ENCODE measurements around the gene LRMDA. TPM values are rescaled to one million over a fixed set of nuclear protein-coding genes. Genes with fewer than 3 reads are reported as not detected.

Gene LRMDA
- total RNA-seq, 2 experiments from 2014 or later: not detected

- Mint-ChIP-seq H3K4me3 (no peak overlapping the region), H3K27me3 (no peaks in the 10 kb centered on the region), H3K4me1 (ENCODE audit: low read depth) (no peaks in the 10 kb centered on the region), H3K27ac (no peak overlapping the region), H3K9me3 (no peaks in the 10 kb centered on the region), H3K36me3 (ENCODE audit: low read depth) (no peaks in the 10 kb centered on the region)
- ChIA-PET POLR2A (no interaction called here), CTCF (no interaction called here)
- H3K9me3 ChIP-seq (ENCODE audit: control insufficient read depth in 1 of 2, insufficient read depth in 1 of 2, low read length in 2 of 2): peaks cover 0 to 3% of the 10 kb centered on the region in 2 experiments
- no peak for TF ChIP-seq CTCF (IDR thresholded peaks at IDR 0.05)
- H3K4me1 ChIP-seq (ENCODE audit: insufficient read depth, low read length): no peaks in the 10 kb centered on the region
- ATAC-seq (ENCODE audit: poor library complexity) (no peak), DNase-seq (no peak)
- intact Hi-C loops (cut with DNase I, micrococcal nuclease): no loop called here
- no peaks in the 10 kb centered on the region for H3K36me3 ChIP-seq (ENCODE audit: insufficient read depth, low read length)
- no peak overlapping the region for H3K27ac ChIP-seq (ENCODE audit: low read depth in 1 of 2, low read length in 2 of 2)
- no peaks in the 10 kb centered on the region for H3K27me3 ChIP-seq (ENCODE audit: control insufficient read depth in 1 of 2, insufficient read depth in 2 of 2, low read length in 2 of 2)
- H3K4me3 ChIP-seq (ENCODE audit: low read length): no peak overlapping the region
These were observed 765.9 kb downstream of the LRMDA start for GRCh38 chr10:76197293-76197692.

GRCh38 chr10:76198287-76199035 is 767.0 kb downstream of the LRMDA start:
- Histone ChIP-seq H3K4me3 (ENCODE audit: low read length) (no peak overlapping the region), H3K4me1 (ENCODE audit: insufficient read depth, low read length) (no peaks in the 10 kb centered on the region), H3K36me3 (ENCODE audit: insufficient read depth, low read length) (no peaks in the 10 kb centered on the region), H3K27me3 (ENCODE audit: control insufficient read depth in 1 of 2, insufficient read depth in 2 of 2, low read length in 2 of 2) (no peaks in the 10 kb centered on the region), H3K27ac (ENCODE audit: low read depth in 1 of 2, low read length in 2 of 2) (no peak overlapping the region), H3K9me3 (ENCODE audit: control insufficient read depth in 1 of 2, insufficient read depth in 1 of 2, low read length in 2 of 2) (peaks cover 0 to 3% of the 10 kb centered on the region in 2 experiments)
- H3K4me1 Mint-ChIP-seq (ENCODE audit: low read depth): no peaks in the 10 kb centered on the region
- CTCF ChIA-PET: no interaction called here
- intact Hi-C loops (cut with DNase I, micrococcal nuclease): no loop called here
- no peaks in the 10 kb centered on the region for H3K36me3 Mint-ChIP-seq (ENCODE audit: low read depth)
- TF ChIP-seq CTCF (IDR thresholded peaks at IDR 0.05): no peak
- no peaks in the 10 kb centered on the region for H3K27me3 Mint-ChIP-seq
- H3K27ac Mint-ChIP-seq: no peak overlapping the region
- no peaks in the 10 kb centered on the region for H3K9me3 Mint-ChIP-seq
- no peak overlapping the region for H3K4me3 Mint-ChIP-seq
- DNase-seq (no peak), ATAC-seq (ENCODE audit: poor library complexity) (no peak)
- POLR2A ChIA-PET: no interaction called here

- Mint-ChIP-seq H3K4me1 (ENCODE audit: low read depth) (no peaks in the 10 kb centered on the region), H3K4me3 (no peak overlapping the region), H3K27me3 (no peaks in the 10 kb centered on the region), H3K36me3 (ENCODE audit: low read depth) (no peaks in the 10 kb centered on the region), H3K9me3 (no peaks in the 10 kb centered on the region), H3K27ac (no peak overlapping the region)
- ChIA-PET POLR2A (no interaction called here), CTCF (no interaction called here)
- Histone ChIP-seq H3K27me3 (ENCODE audit: control insufficient read depth in 1 of 2, insufficient read depth in 2 of 2, low read length in 2 of 2) (no peaks in the 10 kb centered on the region), H3K4me1 (ENCODE audit: insufficient read depth, low read length) (no peaks in the 10 kb centered on the region), H3K27ac (ENCODE audit: low read depth in 1 of 2, low read length in 2 of 2) (no peak overlapping the region), H3K4me3 (ENCODE audit: low read length) (no peak overlapping the region), H3K36me3 (ENCODE audit: insufficient read depth, low read length) (no peaks in the 10 kb centered on the region), H3K9me3 (ENCODE audit: control insufficient read depth in 1 of 2, insufficient read depth in 1 of 2, low read length in 2 of 2) (peaks cover 0 to 3% of the 10 kb centered on the region in 2 experiments)
- no peak for ATAC-seq (ENCODE audit: poor library complexity)
- intact Hi-C loops (cut with DNase I, micrococcal nuclease): no loop called here
- no peak for DNase-seq
- no peak for TF ChIP-seq CTCF (IDR thresholded peaks at IDR 0.05)
These were observed 770.5 kb downstream of the LRMDA start for GRCh38 chr10:76201962-76202361.
